ENCODE measurements around the gene GEMIN7.

The GEMIN7 gene

DNA sequence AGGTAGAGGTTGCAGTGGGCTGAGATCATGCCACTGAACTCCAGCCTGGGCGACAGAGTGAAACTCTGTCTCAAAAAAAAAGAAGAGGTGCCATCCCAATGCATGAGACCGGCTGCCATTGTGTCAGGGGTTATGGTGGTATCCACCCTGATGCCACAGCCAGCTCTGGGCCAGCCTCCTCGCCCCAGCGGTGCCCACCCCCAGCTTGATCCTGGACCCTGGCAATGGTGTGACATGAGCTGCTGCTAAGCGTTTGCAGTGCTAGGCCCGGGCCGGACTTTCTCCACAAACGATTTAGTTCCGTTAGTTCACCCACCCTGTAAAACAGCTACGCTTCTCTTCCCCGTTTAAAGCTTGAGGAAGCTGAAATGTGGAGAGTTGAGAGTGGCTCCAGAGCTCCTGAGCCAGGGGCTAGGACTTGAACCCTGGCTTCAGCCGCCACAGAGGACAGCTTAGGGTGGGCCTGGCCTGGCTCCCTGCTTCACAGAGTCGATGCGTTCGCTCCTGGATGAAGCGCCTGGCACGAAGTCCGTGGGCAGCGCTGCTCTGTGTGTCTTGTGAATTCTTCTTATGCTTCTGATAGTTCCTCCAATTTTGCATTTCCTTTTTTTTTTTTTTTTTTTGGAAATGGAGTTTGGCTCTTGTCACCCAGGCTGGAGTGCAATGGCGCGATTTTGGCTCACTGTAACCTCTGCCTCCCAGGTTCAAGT lies 56.3 kb downstream of the GEMIN7 start:
- Histone ChIP-seq H3K4me3 (replicated peaks; ENCODE audit: insufficient read depth, low read length) (no peak overlapping the region), H3K27ac (replicated peaks) (no peak overlapping the region), H3K27me3 (ENCODE audit: insufficient read depth, poor library complexity, severe bottlenecking) (no peaks in the 10 kb centered on the region)
- TF ChIP-seq SPI1 (IDR thresholded peaks at IDR 0.05; ENCODE audit: borderline replicate concordance, low read depth) (no peak), GABPA (IDR thresholded peaks at IDR 0.05; ENCODE audit: low read depth) (no peak), CTCF (IDR thresholded peaks at IDR 0.05; ENCODE audit: insufficient read depth, low read length) (no peak), POLR2AphosphoS5 (IDR thresholded peaks at IDR 0.05; ENCODE audit: low read depth) (no peak), REST (IDR thresholded peaks at IDR 0.05; ENCODE audit: insufficient replicate concordance, low read depth) (no peak)
- no peak for DNase-seq (ENCODE audit: low read depth in 1 of 2, low spot score in 1 of 2)

- no peak for DNase-seq (ENCODE audit: low read depth in 1 of 2, low spot score in 1 of 2)
- H3K27ac ChIP-seq (replicated peaks), result no peak overlapping the region
- H3K4me3 ChIP-seq (replicated peaks; ENCODE audit: insufficient read depth, low read length), result no peak overlapping the region
- TF ChIP-seq POLR2AphosphoS5 (IDR thresholded peaks at IDR 0.05; ENCODE audit: low read depth) (no peak), SPI1 (IDR thresholded peaks at IDR 0.05; ENCODE audit: borderline replicate concordance, low read depth) (peak; percentile 39; the same call in 1 of the 2 replicates)
- H3K27me3 ChIP-seq (ENCODE audit: insufficient read depth, poor library complexity, severe bottlenecking), result no peaks in the 10 kb centered on the region
Measured at GRCh38 chr19:45136507-45137178, 57.6 kb downstream of the GEMIN7 start.

GRCh38 chr19:45137179-45137761 lies 58.2 kb downstream of the GEMIN7 start:
- Histone ChIP-seq H3K27me3 (ENCODE audit: insufficient read depth, poor library complexity, severe bottlenecking) (no peaks in the 10 kb centered on the region), H3K4me3 (replicated peaks; ENCODE audit: insufficient read depth, low read length) (no peak overlapping the region), H3K27ac (replicated peaks) (no peak overlapping the region)
- no peak for DNase-seq (ENCODE audit: low read depth in 1 of 2, low spot score in 1 of 2)
- TF ChIP-seq REST (IDR thresholded peaks at IDR 0.05; ENCODE audit: insufficient replicate concordance, low read depth) (no peak), CTCF (IDR thresholded peaks at IDR 0.05; ENCODE audit: insufficient read depth, low read length) (no peak), GABPA (IDR thresholded peaks at IDR 0.05; ENCODE audit: low read depth) (no peak), SPI1 (IDR thresholded peaks at IDR 0.05; ENCODE audit: borderline replicate concordance, low read depth) (no peak), POLR2AphosphoS5 (IDR thresholded peaks at IDR 0.05; ENCODE audit: low read depth) (no peak)

GRCh38 chr19:45138303-45138751 lies 59.3 kb downstream of the GEMIN7 start:
- Histone ChIP-seq H3K27ac (replicated peaks) (no peak overlapping the region), H3K27me3 (ENCODE audit: insufficient read depth, poor library complexity, severe bottlenecking) (no peaks in the 10 kb centered on the region), H3K4me3 (replicated peaks; ENCODE audit: insufficient read depth, low read length) (no peak overlapping the region)
- no peak for TF ChIP-seq GABPA (IDR thresholded peaks at IDR 0.05; ENCODE audit: low read depth)
- no peak for TF ChIP-seq REST (IDR thresholded peaks at IDR 0.05; ENCODE audit: insufficient replicate concordance, low read depth)
- no peak for TF ChIP-seq POLR2AphosphoS5 (IDR thresholded peaks at IDR 0.05; ENCODE audit: low read depth)
- no peak for TF ChIP-seq SPI1 (IDR thresholded peaks at IDR 0.05; ENCODE audit: borderline replicate concordance, low read depth)
- no peak for TF ChIP-seq CTCF (IDR thresholded peaks at IDR 0.05; ENCODE audit: insufficient read depth, low read length)
- no peak for DNase-seq (ENCODE audit: low read depth in 1 of 2, low spot score in 1 of 2)
